C4-2B (cell line): ENCODE data around the gene TMEM106C.

Source experiments
- ZFX ChIP-seq: fragments of 450-650 bp; IDR thresholded peaks from 2 replicates; pipeline ENCODE4 v1.6.1; 2017
- TF ChIP-seq, protein P1 (sequence below): fragments of 450-650 bp; conservative IDR thresholded peaks from 2 replicates; pipeline ENCODE4 v1.5.1; 2017; ENCODE audit warnings: mild to moderate bottlenecking

DNA sequence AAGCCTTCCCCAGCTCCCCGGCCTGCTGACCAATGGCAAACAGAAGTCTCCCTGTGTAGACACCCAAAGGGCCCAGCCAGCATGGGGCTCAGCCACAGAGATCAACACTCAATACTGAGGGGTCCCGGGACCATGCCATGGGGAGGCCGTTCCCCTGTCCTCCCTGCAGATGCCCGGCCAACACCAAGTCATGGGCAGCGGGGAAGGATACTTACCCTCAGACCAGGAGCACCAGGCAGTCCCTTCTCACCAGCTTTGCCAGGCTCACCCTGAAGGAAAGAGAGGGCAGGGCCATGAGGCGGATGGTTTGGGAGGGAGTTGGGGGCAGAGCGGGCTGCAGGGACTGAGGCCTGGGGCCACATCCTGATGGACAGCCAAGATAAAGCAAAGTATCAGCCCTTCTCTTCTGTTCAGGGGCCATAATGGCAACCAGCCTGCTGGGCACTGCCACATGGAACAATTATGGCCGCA, 21.0 kb downstream of the TMEM106C start:
- TF ChIP-seq, protein P1, sequence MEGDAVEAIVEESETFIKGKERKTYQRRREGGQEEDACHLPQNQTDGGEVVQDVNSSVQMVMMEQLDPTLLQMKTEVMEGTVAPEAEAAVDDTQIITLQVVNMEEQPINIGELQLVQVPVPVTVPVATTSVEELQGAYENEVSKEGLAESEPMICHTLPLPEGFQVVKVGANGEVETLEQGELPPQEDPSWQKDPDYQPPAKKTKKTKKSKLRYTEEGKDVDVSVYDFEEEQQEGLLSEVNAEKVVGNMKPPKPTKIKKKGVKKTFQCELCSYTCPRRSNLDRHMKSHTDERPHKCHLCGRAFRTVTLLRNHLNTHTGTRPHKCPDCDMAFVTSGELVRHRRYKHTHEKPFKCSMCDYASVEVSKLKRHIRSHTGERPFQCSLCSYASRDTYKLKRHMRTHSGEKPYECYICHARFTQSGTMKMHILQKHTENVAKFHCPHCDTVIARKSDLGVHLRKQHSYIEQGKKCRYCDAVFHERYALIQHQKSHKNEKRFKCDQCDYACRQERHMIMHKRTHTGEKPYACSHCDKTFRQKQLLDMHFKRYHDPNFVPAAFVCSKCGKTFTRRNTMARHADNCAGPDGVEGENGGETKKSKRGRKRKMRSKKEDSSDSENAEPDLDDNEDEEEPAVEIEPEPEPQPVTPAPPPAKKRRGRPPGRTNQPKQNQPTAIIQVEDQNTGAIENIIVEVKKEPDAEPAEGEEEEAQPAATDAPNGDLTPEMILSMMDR = no peak
- no peak for TF ChIP-seq ZFX
